HEK293T (cell line): Measurements from ENCODE around the gene PCMT1.

Experiments
- ARNT ChIP-seq: fragments of 450-650 bp; IDR thresholded peaks from 2 replicates; pipeline ENCODE4 v1.6.1; 2017; ENCODE audit warnings: mild to moderate bottlenecking
- BHLHE40 ChIP-seq: fragments of 450-650 bp; IDR thresholded peaks from 2 replicates; pipeline ENCODE4 v1.6.1; 2016; ENCODE audit warnings: mild to moderate bottlenecking, moderate library complexity, borderline replicate concordance
- CTBP1 ChIP-seq: fragments of 450-650 bp; IDR thresholded peaks from 2 replicates; pipeline ENCODE4 v1.6.1; 2016; ENCODE audit warnings: borderline replicate concordance
- ELF4 ChIP-seq: fragments of 450-650 bp; IDR thresholded peaks from 2 replicates; pipeline ENCODE4 v1.6.1; 2017; ENCODE audit warnings: antibody characterized with exemption
- FOXA1 ChIP-seq: fragments of 450-650 bp; IDR thresholded peaks from 2 replicates; pipeline ENCODE4 v1.6.1; 2016; ENCODE audit warnings: mild to moderate bottlenecking
- FOXK2 ChIP-seq: fragments of 450-650 bp; IDR thresholded peaks from 2 replicates; pipeline ENCODE4 v1.6.1; 2016; ENCODE audit warnings: mild to moderate bottlenecking
- FOXM1 ChIP-seq: fragments of 450-650 bp; IDR thresholded peaks from 2 replicates; pipeline ENCODE4 v1.6.1; 2017; ENCODE audit warnings: mild to moderate bottlenecking, borderline replicate concordance
- HDGF ChIP-seq: fragments of 450-650 bp; IDR thresholded peaks from 2 replicates; pipeline ENCODE4 v1.6.1; 2017; ENCODE audit warnings: antibody characterized with exemption, borderline replicate concordance
- LEF1 ChIP-seq: fragments of 450-650 bp; IDR thresholded peaks from 2 replicates; pipeline ENCODE4 v1.6.1; 2017; ENCODE audit warnings: mild to moderate bottlenecking, borderline replicate concordance
- PKNOX1 ChIP-seq: fragments of 450-650 bp; IDR thresholded peaks from 2 replicates; pipeline ENCODE4 v1.6.1; 2016
- SP1 ChIP-seq: fragments of 450-650 bp; IDR thresholded peaks from 2 replicates; pipeline ENCODE4 v1.6.1; 2017
- SUZ12 ChIP-seq: fragments of 450-650 bp; IDR thresholded peaks from 2 replicates; pipeline ENCODE4 v1.6.1; 2016; ENCODE audit warnings: mild to moderate bottlenecking
- TARDBP ChIP-seq: fragments of 450-650 bp; IDR thresholded peaks from 2 replicates; pipeline ENCODE4 v1.6.1; 2016

- TF ChIP-seq HDGF (no peak), TARDBP (no peak), FOXK2 (no peak), SP1 (no peak), PKNOX1 (no peak), BHLHE40 (no peak), ELF4 (no peak), ARNT (no peak), LEF1 (no peak), FOXM1 (no peak), CTBP1 (no peak), FOXA1 (no peak), SUZ12 (no peak)
Measured at GRCh38 chr6:149783551-149783950, 34.0 kb downstream of the PCMT1 start.
